Mesothelial cell of epicardium (in vitro differentiated cells): ENCODE data around the gene CCDC183. TPM values are rescaled to one million over a fixed set of nuclear protein-coding genes. Genes with fewer than 3 reads are reported as not detected.

ENCODE experiments used
- DNase-seq, 2 experiments: peaks; one replicate each; pipeline ENCODE4 v3.0.0; 2021; ENCODE audit warnings: low spot score in 2 of 2; ENCODE audit not compliant: unreplicated experiment in 2 of 2
- H3K27ac Mint-ChIP-seq: 2 replicates; pipeline ENCODE4 v1.8.0; 2021; ENCODE audit warnings: mixed read lengths
- H3K27me3 Mint-ChIP-seq: 2 replicates; pipeline ENCODE4 v1.8.0; 2021; ENCODE audit warnings: low read depth, mixed read lengths
- H3K36me3 Mint-ChIP-seq: 2 replicates; pipeline ENCODE4 v1.8.0; 2021; ENCODE audit warnings: mixed read lengths
- H3K4me1 Mint-ChIP-seq: 2 replicates; pipeline ENCODE4 v1.8.0; 2021; ENCODE audit warnings: mixed read lengths
- H3K4me3 Mint-ChIP-seq: 2 replicates; pipeline ENCODE4 v1.8.0; 2021; ENCODE audit warnings: mild to moderate bottlenecking, moderate library complexity, mixed read lengths
- H3K9me3 Mint-ChIP-seq: 2 replicates; pipeline ENCODE4 v1.8.0; 2021; ENCODE audit warnings: mixed read lengths
- CTCF ChIP-seq: fragments of 200-600 bp; sonication (generic); IDR thresholded peaks from one replicate; pipeline ENCODE4 v1.5.0; 2021; ENCODE audit warnings: antibody characterized with exemption; ENCODE audit not compliant: unreplicated experiment
- total RNA-seq: library from RNA; stranded (reverse); gene quantifications from 3 replicates; pipeline ENCODE4 v1.2.1, GENCODE V29; 2021

The CCDC183 gene
- total RNA-seq, 1 donor from 2014 or later: 25.1 TPM

GRCh38 chr9:136776947-136777346, 19.2 kb upstream of the CCDC183 start:
- Mint-ChIP-seq H3K27me3 (peaks cover 34% of the 10 kb centered on the region), H3K9me3 (peaks cover 15% of the 10 kb centered on the region), H3K36me3 (no peaks in the 10 kb centered on the region), H3K4me3 (no peak overlapping the region), H3K4me1 (peaks cover 16% of the 10 kb centered on the region), H3K27ac (no peak overlapping the region)
- DNase-seq: no peak
- TF ChIP-seq CTCF: no peak

GRCh38 chr9:136777359-136777758, 18.8 kb upstream of the CCDC183 start:
- DNase-seq: no peak
- peaks cover 15% of the 10 kb centered on the region for H3K9me3 Mint-ChIP-seq
- H3K4me1 Mint-ChIP-seq: peaks cover 18% of the 10 kb centered on the region
- no peak for TF ChIP-seq CTCF
- H3K27ac Mint-ChIP-seq: no peak overlapping the region
- no peak overlapping the region for H3K4me3 Mint-ChIP-seq
- no peaks in the 10 kb centered on the region for H3K36me3 Mint-ChIP-seq
- H3K27me3 Mint-ChIP-seq: peaks cover 34% of the 10 kb centered on the region

GRCh38 chr9:136779808-136780207, 16.3 kb upstream of the CCDC183 start:
- no peak for DNase-seq
- H3K9me3 Mint-ChIP-seq: peaks cover 5% of the 10 kb centered on the region
- TF ChIP-seq CTCF: no peak
- H3K4me1 Mint-ChIP-seq: peaks cover 30% of the 10 kb centered on the region
- no peak overlapping the region for H3K4me3 Mint-ChIP-seq
- H3K27me3 Mint-ChIP-seq: peaks cover 34% of the 10 kb centered on the region
- no peaks in the 10 kb centered on the region for H3K36me3 Mint-ChIP-seq
- H3K27ac Mint-ChIP-seq: no peak overlapping the region

GRCh38 chr9:136782452-136782851, 13.7 kb upstream of the CCDC183 start:
- Mint-ChIP-seq H3K27ac (no peak overlapping the region), H3K36me3 (no peaks in the 10 kb centered on the region), H3K4me1 (peaks cover 38% of the 10 kb centered on the region), H3K4me3 (no peak overlapping the region), H3K9me3 (peaks cover 5% of the 10 kb centered on the region), H3K27me3 (peaks cover 29% of the 10 kb centered on the region)
- TF ChIP-seq CTCF: no peak
- no peak for DNase-seq

- peaks cover under 1% of the 10 kb centered on the region for H3K9me3 Mint-ChIP-seq
- H3K27ac Mint-ChIP-seq: peak overlapping the region; percentile 52
- peaks cover 11% of the 10 kb centered on the region for H3K27me3 Mint-ChIP-seq
- TF ChIP-seq CTCF: peak; percentile 67
- no peak for DNase-seq
- H3K36me3 Mint-ChIP-seq: no peaks in the 10 kb centered on the region
- H3K4me3 Mint-ChIP-seq: no peak overlapping the region
- peaks cover 57% of the 10 kb centered on the region for H3K4me1 Mint-ChIP-seq
Measured at GRCh38 chr9:136784249-136784996, 11.7 kb upstream of the CCDC183 start.
